Neural cell (in vitro differentiated cells): ENCODE results near the gene SLC26A2.

Source experiments
- EP300 ChIP-seq: fragments of 450-650 bp; conservative IDR thresholded peaks from 2 replicates; pipeline ENCODE4 v1.6.1; 2014; ENCODE audit warnings: antibody characterized with exemption, mild to moderate bottlenecking, moderate library complexity; ENCODE audit not compliant: poor library complexity, severe bottlenecking
- EZH2 ChIP-seq: fragments of 200-600, 300-800 bp; shearing (Covaris generic), sonication (generic); IDR thresholded peaks from 2 replicates; pipeline ENCODE4 v1.6.1; 2014; ENCODE audit warnings: antibody characterized with exemption, low read length, borderline replicate concordance, mild to moderate bottlenecking; ENCODE audit not compliant: insufficient read depth, poor library complexity, severe bottlenecking
- MXI1 ChIP-seq: fragments of 450-650 bp; conservative IDR thresholded peaks from 2 replicates; pipeline ENCODE4 v1.6.1; 2014; ENCODE audit warnings: antibody characterized with exemption, mild to moderate bottlenecking; ENCODE audit not compliant: poor library complexity, severe bottlenecking
- POLR2AphosphoS5 ChIP-seq: IDR thresholded peaks from 2 replicates; pipeline ENCODE4 v1.6.1; 2012
- RAD21 ChIP-seq: fragments of 450-650 bp; conservative IDR thresholded peaks from 2 replicates; pipeline ENCODE4 v1.6.1; 2014; ENCODE audit warnings: antibody characterized with exemption, mild to moderate bottlenecking, moderate library complexity
- SMC3 ChIP-seq: fragments of 450-650 bp; conservative IDR thresholded peaks from 2 replicates; pipeline ENCODE4 v1.6.1; 2014; ENCODE audit warnings: antibody characterized with exemption, mild to moderate bottlenecking, moderate library complexity; ENCODE audit not compliant: poor library complexity
- TAF1 ChIP-seq: IDR thresholded peaks from 2 replicates; pipeline ENCODE4 v1.6.1; 2012; ENCODE audit warnings: low read depth
- TF ChIP-seq, protein P1 (sequence below): fragments of 450-650 bp; IDR thresholded peaks from 2 replicates; pipeline ENCODE4 v1.5.1; 2014; ENCODE audit warnings: antibody characterized with exemption, mild to moderate bottlenecking, moderate library complexity; ENCODE audit not compliant: poor library complexity, severe bottlenecking
- TF ChIP-seq, protein P2 (sequence below): IDR thresholded peaks from 2 replicates; pipeline ENCODE4 v1.6.1; 2012; ENCODE audit warnings: borderline replicate concordance

- TF ChIP-seq MXI1 (no peak), POLR2AphosphoS5 (no peak), EZH2 (no peak), RAD21 (no peak), TAF1 (no peak), EP300 (no peak), SMC3 (no peak)
- TF ChIP-seq, protein P1, sequence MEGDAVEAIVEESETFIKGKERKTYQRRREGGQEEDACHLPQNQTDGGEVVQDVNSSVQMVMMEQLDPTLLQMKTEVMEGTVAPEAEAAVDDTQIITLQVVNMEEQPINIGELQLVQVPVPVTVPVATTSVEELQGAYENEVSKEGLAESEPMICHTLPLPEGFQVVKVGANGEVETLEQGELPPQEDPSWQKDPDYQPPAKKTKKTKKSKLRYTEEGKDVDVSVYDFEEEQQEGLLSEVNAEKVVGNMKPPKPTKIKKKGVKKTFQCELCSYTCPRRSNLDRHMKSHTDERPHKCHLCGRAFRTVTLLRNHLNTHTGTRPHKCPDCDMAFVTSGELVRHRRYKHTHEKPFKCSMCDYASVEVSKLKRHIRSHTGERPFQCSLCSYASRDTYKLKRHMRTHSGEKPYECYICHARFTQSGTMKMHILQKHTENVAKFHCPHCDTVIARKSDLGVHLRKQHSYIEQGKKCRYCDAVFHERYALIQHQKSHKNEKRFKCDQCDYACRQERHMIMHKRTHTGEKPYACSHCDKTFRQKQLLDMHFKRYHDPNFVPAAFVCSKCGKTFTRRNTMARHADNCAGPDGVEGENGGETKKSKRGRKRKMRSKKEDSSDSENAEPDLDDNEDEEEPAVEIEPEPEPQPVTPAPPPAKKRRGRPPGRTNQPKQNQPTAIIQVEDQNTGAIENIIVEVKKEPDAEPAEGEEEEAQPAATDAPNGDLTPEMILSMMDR, result no peak
- TF ChIP-seq, protein P2, sequence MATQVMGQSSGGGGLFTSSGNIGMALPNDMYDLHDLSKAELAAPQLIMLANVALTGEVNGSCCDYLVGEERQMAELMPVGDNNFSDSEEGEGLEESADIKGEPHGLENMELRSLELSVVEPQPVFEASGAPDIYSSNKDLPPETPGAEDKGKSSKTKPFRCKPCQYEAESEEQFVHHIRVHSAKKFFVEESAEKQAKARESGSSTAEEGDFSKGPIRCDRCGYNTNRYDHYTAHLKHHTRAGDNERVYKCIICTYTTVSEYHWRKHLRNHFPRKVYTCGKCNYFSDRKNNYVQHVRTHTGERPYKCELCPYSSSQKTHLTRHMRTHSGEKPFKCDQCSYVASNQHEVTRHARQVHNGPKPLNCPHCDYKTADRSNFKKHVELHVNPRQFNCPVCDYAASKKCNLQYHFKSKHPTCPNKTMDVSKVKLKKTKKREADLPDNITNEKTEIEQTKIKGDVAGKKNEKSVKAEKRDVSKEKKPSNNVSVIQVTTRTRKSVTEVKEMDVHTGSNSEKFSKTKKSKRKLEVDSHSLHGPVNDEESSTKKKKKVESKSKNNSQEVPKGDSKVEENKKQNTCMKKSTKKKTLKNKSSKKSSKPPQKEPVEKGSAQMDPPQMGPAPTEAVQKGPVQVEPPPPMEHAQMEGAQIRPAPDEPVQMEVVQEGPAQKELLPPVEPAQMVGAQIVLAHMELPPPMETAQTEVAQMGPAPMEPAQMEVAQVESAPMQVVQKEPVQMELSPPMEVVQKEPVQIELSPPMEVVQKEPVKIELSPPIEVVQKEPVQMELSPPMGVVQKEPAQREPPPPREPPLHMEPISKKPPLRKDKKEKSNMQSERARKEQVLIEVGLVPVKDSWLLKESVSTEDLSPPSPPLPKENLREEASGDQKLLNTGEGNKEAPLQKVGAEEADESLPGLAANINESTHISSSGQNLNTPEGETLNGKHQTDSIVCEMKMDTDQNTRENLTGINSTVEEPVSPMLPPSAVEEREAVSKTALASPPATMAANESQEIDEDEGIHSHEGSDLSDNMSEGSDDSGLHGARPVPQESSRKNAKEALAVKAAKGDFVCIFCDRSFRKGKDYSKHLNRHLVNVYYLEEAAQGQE, result no peak
Measured at GRCh38 chr5:149981206-149981605, 20.6 kb downstream of the SLC26A2 start.
